Measurements from ENCODE around the gene GRM3. TPM values are rescaled to one million over a fixed set of nuclear protein-coding genes. Genes with fewer than 3 reads are reported as not detected.

The GRM3 gene
- total and polyA plus RNA-seq, 5 donors from 2014 or later, result not detected

DNA sequence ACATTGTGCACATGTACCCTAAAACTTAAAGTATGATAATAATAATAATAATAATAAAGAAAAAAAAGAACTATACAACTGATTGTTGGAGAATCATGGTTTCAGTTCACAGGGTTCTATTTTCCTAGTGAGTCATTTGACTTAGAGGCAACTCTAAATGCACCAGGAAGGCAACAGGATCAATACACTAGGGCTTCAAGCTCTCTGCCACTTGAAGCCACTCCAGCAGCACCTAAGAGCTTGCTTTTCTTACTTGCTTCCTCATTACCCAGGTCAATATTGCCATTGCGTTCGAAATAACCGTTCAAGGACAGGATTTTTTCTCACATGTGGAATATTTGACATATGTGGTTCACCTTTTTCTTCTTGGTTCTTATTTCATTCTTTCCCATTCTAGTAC lies 189.7 kb downstream of the GRM3 start:
- Histone ChIP-seq H3K27ac (ENCODE audit: insufficient read depth, low read length, poor library complexity, severe bottlenecking) (no peak overlapping the region), H3K9me3 (ENCODE audit: control insufficient read depth in 2 of 2, low read length in 2 of 2) (no peaks in the 10 kb centered on the region), H3K4me1 (ENCODE audit: control insufficient read depth, insufficient read depth, low read length, poor library complexity, severe bottlenecking) (no peaks in the 10 kb centered on the region), H3K4me3 (ENCODE audit: low read depth, low read length) (no peak overlapping the region), H3K27me3 (ENCODE audit: control insufficient read depth, insufficient read depth, low read length) (no peaks in the 10 kb centered on the region), H3K36me3 (ENCODE audit: control insufficient read depth, insufficient read depth, low read length) (no peaks in the 10 kb centered on the region)
- Mint-ChIP-seq H3K9me3 (peaks cover 0 to 2% (median 0%) of the 10 kb centered on the region in 7 donors), H3K36me3 (no peaks in the 10 kb centered on the region), H3K27me3 (no peaks in the 10 kb centered on the region), H3K4me3 (no peak overlapping the region), H3K4me1 (peaks cover 0 to 3% (median 0%) of the 10 kb centered on the region in 4 donors), H3K27ac (no peak overlapping the region)
- DNase-seq (no peak), ATAC-seq (ENCODE audit: low read depth in 2 of 2) (no peak)

DNA sequence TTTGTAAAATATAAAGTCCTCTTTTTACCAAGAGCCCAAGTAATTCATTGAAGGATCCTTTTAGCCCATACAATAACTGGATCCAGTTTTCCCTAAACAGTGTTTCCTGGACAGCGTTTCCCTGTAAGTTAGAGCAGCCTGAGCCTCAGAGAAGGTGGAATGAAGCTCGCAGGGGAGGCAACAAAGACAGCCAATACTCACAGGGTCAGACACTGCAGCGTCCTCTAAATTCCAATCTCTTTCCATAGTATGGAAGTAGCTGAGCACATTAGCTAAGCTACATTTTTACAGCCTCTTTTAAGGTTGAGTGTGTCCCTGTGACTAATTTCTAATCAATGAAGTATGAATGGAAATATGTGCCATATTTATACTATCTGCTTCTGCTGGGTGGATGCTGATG lies 193.5 kb downstream of the GRM3 start:
- ATAC-seq (ENCODE audit: low read depth in 2 of 2) (no peak), DNase-seq (no peak)
- H3K27me3 ChIP-seq (ENCODE audit: control insufficient read depth, insufficient read depth, low read length), result no peaks in the 10 kb centered on the region
- H3K4me3 Mint-ChIP-seq, result no peak overlapping the region
- no peaks in the 10 kb centered on the region for H3K36me3 ChIP-seq (ENCODE audit: control insufficient read depth, insufficient read depth, low read length)
- no peaks in the 10 kb centered on the region for H3K27me3 Mint-ChIP-seq
- H3K9me3 Mint-ChIP-seq, result peaks cover 0 to 4% (median 0%) of the 10 kb centered on the region in 7 donors
- H3K4me3 ChIP-seq (ENCODE audit: low read depth, low read length), result no peak overlapping the region
- no peaks in the 10 kb centered on the region for H3K4me1 ChIP-seq (ENCODE audit: control insufficient read depth, insufficient read depth, low read length, poor library complexity, severe bottlenecking)
- no peak overlapping the region for H3K27ac Mint-ChIP-seq
- H3K36me3 Mint-ChIP-seq, result no peaks in the 10 kb centered on the region
- no peak overlapping the region for H3K27ac ChIP-seq (ENCODE audit: insufficient read depth, low read length, poor library complexity, severe bottlenecking)
- no peaks in the 10 kb centered on the region for H3K9me3 ChIP-seq (ENCODE audit: control insufficient read depth in 2 of 2, low read length in 2 of 2)
- no peaks in the 10 kb centered on the region for H3K4me1 Mint-ChIP-seq

DNA sequence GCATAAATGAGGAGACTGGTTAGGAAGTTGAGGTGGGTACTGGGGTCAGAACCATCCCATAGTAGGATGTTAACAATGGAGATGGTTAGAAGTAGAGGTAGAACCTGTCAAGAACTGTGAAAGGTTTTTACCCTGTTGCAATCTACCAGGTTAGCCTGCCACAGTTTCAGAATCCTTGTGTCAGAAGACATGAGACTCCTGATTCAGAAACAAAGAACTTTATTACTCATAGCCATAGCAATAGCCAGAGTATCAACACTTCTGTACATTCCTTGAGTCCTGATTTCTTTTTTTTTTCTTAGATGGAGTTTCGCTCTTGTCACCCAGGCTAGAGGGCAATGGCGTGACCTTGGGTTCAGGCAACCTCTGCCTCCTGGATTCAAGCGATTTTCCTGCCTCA lies 200.9 kb downstream of the GRM3 start:
- H3K27me3 Mint-ChIP-seq, result no peaks in the 10 kb centered on the region
- no peaks in the 10 kb centered on the region for H3K36me3 Mint-ChIP-seq
- no peak overlapping the region for H3K27ac Mint-ChIP-seq
- no peaks in the 10 kb centered on the region for H3K9me3 ChIP-seq (ENCODE audit: control insufficient read depth in 2 of 2, low read length in 2 of 2)
- H3K9me3 Mint-ChIP-seq, result peaks cover 0 to 6% (median 0%) of the 10 kb centered on the region in 7 donors
- H3K27ac ChIP-seq (ENCODE audit: insufficient read depth, low read length, poor library complexity, severe bottlenecking), result no peak overlapping the region
- no peaks in the 10 kb centered on the region for H3K4me1 Mint-ChIP-seq
- DNase-seq (no peak), ATAC-seq (ENCODE audit: low read depth in 2 of 2) (no peak)
- no peaks in the 10 kb centered on the region for H3K36me3 ChIP-seq (ENCODE audit: control insufficient read depth, insufficient read depth, low read length)
- H3K4me3 ChIP-seq (ENCODE audit: low read depth, low read length), result no peak overlapping the region
- no peaks in the 10 kb centered on the region for H3K27me3 ChIP-seq (ENCODE audit: control insufficient read depth, insufficient read depth, low read length)
- H3K4me3 Mint-ChIP-seq, result no peak overlapping the region
- H3K4me1 ChIP-seq (ENCODE audit: control insufficient read depth, insufficient read depth, low read length, poor library complexity, severe bottlenecking), result no peaks in the 10 kb centered on the region

DNA sequence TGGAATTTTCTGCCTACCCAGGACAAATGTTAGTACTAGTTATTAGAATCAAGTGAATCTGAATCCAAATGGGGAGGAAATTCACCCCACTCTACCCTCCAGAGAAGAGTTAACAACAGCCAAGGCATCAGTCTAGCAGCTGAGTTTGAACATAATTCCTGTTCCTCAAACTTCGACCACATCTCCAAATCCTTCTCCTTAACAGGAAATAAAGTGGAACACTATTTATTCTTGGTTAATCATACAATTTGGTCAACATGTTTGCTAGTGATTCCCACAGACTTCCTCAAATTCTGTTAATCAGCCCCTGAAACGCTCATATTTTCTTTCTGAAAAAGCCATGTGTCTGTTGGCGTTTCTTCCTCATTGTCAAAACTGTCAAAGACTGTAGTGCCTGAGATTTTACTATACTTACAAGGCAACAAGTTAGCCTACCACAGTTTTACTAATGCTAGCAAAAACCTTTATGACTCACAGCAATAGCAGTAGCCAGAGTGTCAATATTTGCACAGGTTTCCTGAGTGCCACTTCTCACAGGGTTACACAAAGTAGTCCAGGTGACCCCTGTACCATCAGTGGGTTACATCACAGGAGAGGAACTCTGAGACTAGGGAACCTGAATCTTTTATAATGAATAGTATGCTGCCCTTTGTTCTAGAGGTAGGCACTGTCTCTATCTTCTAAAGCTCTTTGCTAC lies 202.9 kb downstream of the GRM3 start:
- H3K36me3 ChIP-seq (ENCODE audit: control insufficient read depth, insufficient read depth, low read length), result no peaks in the 10 kb centered on the region
- no peak overlapping the region for H3K4me3 ChIP-seq (ENCODE audit: low read depth, low read length)
- H3K9me3 Mint-ChIP-seq, result peaks cover 0 to 6% (median 0%) of the 10 kb centered on the region in 7 donors
- no peaks in the 10 kb centered on the region for H3K27me3 ChIP-seq (ENCODE audit: control insufficient read depth, insufficient read depth, low read length)
- H3K27ac ChIP-seq (ENCODE audit: insufficient read depth, low read length, poor library complexity, severe bottlenecking), result no peak overlapping the region
- H3K4me1 ChIP-seq (ENCODE audit: control insufficient read depth, insufficient read depth, low read length, poor library complexity, severe bottlenecking), result no peaks in the 10 kb centered on the region
- DNase-seq, result no peak
- no peak for ATAC-seq (ENCODE audit: low read depth in 2 of 2)
- no peaks in the 10 kb centered on the region for H3K36me3 Mint-ChIP-seq
- H3K27ac Mint-ChIP-seq, result no peak overlapping the region
- H3K4me1 Mint-ChIP-seq, result no peaks in the 10 kb centered on the region
- H3K4me3 Mint-ChIP-seq, result no peak overlapping the region
- no peaks in the 10 kb centered on the region for H3K27me3 Mint-ChIP-seq
- no peaks in the 10 kb centered on the region for H3K9me3 ChIP-seq (ENCODE audit: control insufficient read depth in 2 of 2, low read length in 2 of 2)

DNA sequence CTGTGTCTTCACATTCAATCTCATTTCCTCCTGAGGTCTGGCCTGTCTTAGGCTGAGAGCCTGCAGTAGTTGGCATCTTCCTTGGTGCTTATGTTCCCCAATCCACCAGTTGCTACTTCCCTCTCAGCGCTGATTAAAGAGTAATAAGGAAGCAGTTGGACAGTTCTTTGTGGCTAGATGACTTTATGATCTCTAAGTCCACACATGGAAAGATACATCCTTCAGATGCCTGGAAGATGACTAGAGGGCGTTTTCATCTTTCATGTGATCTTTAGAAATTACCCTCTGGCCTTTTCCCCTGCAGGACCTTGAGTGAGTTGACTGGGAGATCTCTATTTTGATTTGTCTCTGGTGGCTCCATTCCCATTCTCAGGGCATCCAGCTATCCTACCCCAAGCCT lies 204.5 kb downstream of the GRM3 start:
- H3K27me3 ChIP-seq (ENCODE audit: control insufficient read depth, insufficient read depth, low read length), result no peaks in the 10 kb centered on the region
- no peak overlapping the region for H3K27ac ChIP-seq (ENCODE audit: insufficient read depth, low read length, poor library complexity, severe bottlenecking)
- Mint-ChIP-seq H3K27ac (no peak overlapping the region), H3K4me1 (no peaks in the 10 kb centered on the region), H3K27me3 (no peaks in the 10 kb centered on the region), H3K36me3 (no peaks in the 10 kb centered on the region), H3K9me3 (peaks cover 0 to 2% (median 0%) of the 10 kb centered on the region in 7 donors), H3K4me3 (no peak overlapping the region)
- no peak overlapping the region for H3K4me3 ChIP-seq (ENCODE audit: low read depth, low read length)
- ATAC-seq (ENCODE audit: low read depth in 2 of 2) (no peak), DNase-seq (no peak)
- H3K36me3 ChIP-seq (ENCODE audit: control insufficient read depth, insufficient read depth, low read length), result no peaks in the 10 kb centered on the region
- H3K9me3 ChIP-seq (ENCODE audit: control insufficient read depth in 2 of 2, low read length in 2 of 2), result no peaks in the 10 kb centered on the region
- no peaks in the 10 kb centered on the region for H3K4me1 ChIP-seq (ENCODE audit: control insufficient read depth, insufficient read depth, low read length, poor library complexity, severe bottlenecking)

DNA sequence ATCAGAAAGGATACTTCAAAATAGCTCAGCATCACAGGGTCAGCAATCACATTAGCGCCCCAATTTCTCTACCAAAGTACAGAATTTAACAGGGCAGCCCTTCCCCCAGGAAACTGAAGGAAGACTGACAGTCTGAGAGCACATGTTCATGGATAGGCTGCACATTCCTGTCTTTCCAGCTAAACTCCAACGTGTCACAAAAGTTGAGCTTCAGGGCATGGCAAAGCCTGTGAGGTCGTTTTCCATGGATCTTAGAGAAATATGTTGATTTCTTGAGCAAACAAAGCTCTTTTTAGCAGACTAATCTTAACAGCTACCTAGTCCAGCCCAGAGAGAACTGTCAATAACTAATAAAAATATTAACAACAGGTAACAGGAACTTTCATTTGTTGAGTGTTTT lies 207.9 kb downstream of the GRM3 start:
- Mint-ChIP-seq H3K9me3 (peaks cover 0 to 2% (median 0%) of the 10 kb centered on the region in 7 donors), H3K4me1 (no peaks in the 10 kb centered on the region), H3K4me3 (no peak overlapping the region), H3K27ac (no peak overlapping the region), H3K36me3 (no peaks in the 10 kb centered on the region), H3K27me3 (no peaks in the 10 kb centered on the region)
- Histone ChIP-seq H3K27ac (ENCODE audit: insufficient read depth, low read length, poor library complexity, severe bottlenecking) (no peak overlapping the region), H3K4me3 (ENCODE audit: low read depth, low read length) (no peak overlapping the region), H3K27me3 (ENCODE audit: control insufficient read depth, insufficient read depth, low read length) (no peaks in the 10 kb centered on the region), H3K9me3 (ENCODE audit: control insufficient read depth in 2 of 2, low read length in 2 of 2) (no peaks in the 10 kb centered on the region), H3K36me3 (ENCODE audit: control insufficient read depth, insufficient read depth, low read length) (no peaks in the 10 kb centered on the region), H3K4me1 (ENCODE audit: control insufficient read depth, insufficient read depth, low read length, poor library complexity, severe bottlenecking) (no peaks in the 10 kb centered on the region)
- no peak for DNase-seq
- ATAC-seq (ENCODE audit: low read depth in 2 of 2), result no peak

DNA sequence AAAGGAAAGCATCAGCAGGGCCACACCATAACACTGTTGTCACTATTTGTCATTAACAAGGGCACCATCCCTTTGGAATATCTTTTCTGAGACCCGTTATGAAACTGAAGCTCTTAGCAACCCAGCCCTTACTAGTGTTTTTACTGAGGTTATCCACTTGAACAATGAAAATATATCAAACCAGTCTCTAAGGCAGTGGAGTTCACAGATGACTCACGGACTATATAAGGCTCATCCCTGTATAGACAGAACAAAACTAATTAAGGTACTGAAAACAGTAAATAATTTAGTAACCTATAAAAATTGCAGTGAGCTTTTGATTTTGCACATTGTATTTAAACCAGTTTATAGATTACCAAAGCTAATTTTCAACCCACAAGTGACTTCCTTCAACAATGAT lies 219.7 kb downstream of the GRM3 start:
- Histone ChIP-seq H3K4me1 (ENCODE audit: control insufficient read depth, insufficient read depth, low read length, poor library complexity, severe bottlenecking) (no peaks in the 10 kb centered on the region), H3K27me3 (ENCODE audit: control insufficient read depth, insufficient read depth, low read length) (no peaks in the 10 kb centered on the region), H3K36me3 (ENCODE audit: control insufficient read depth, insufficient read depth, low read length) (no peaks in the 10 kb centered on the region), H3K4me3 (ENCODE audit: low read depth, low read length) (no peak overlapping the region), H3K27ac (ENCODE audit: insufficient read depth, low read length, poor library complexity, severe bottlenecking) (no peak overlapping the region), H3K9me3 (ENCODE audit: control insufficient read depth in 2 of 2, low read length in 2 of 2) (no peaks in the 10 kb centered on the region)
- no peaks in the 10 kb centered on the region for H3K36me3 Mint-ChIP-seq
- H3K27ac Mint-ChIP-seq, result no peak overlapping the region
- no peaks in the 10 kb centered on the region for H3K4me1 Mint-ChIP-seq
- H3K4me3 Mint-ChIP-seq, result no peak overlapping the region
- no peak for DNase-seq
- ATAC-seq (ENCODE audit: low read depth in 2 of 2), result no peak
- no peaks in the 10 kb centered on the region for H3K27me3 Mint-ChIP-seq
- H3K9me3 Mint-ChIP-seq, result peaks cover 0 to 4% (median 0%) of the 10 kb centered on the region in 7 donors

DNA sequence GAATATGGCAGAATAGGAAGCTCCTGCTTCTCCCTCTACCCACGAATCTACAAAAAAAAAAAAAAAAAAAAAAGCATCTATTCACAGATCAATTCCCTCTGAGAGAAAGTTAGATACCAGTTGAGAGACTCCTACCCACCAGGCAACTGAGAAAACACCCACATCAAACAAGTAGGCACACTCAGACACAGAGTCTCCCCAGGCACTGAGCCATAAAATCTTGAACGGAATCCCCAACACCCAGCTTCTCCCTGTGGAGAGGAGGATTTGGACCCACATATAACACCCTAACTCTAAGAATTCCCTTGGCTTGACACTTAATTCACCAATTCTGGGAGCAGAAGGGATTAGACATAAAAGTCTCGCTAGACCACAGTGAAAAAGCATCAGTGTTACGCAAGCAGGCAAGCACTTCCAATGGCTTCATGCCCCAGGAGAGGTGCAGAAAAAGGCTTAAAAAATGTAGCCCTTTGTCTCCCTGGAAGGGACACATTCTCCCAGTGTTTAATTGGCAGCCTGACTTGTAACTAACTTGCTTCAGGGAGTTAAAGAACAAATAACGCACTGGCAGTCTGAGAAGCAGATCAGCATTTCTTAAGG lies 223.6 kb downstream of the GRM3 start:
- ATAC-seq (ENCODE audit: low read depth in 2 of 2) (no peak), DNase-seq (no peak)
- no peak overlapping the region for H3K4me3 Mint-ChIP-seq
- peaks cover 0 to 7% (median 2%) of the 10 kb centered on the region in 7 donors for H3K9me3 Mint-ChIP-seq
- no peaks in the 10 kb centered on the region for H3K36me3 ChIP-seq (ENCODE audit: control insufficient read depth, insufficient read depth, low read length)
- H3K27me3 ChIP-seq (ENCODE audit: control insufficient read depth, insufficient read depth, low read length), result no peaks in the 10 kb centered on the region
- no peaks in the 10 kb centered on the region for H3K4me1 ChIP-seq (ENCODE audit: control insufficient read depth, insufficient read depth, low read length, poor library complexity, severe bottlenecking)
- no peak overlapping the region for H3K27ac Mint-ChIP-seq
- H3K9me3 ChIP-seq (ENCODE audit: control insufficient read depth in 2 of 2, low read length in 2 of 2), result no peaks in the 10 kb centered on the region
- H3K4me1 Mint-ChIP-seq, result no peaks in the 10 kb centered on the region
- H3K27me3 Mint-ChIP-seq, result no peaks in the 10 kb centered on the region
- no peak overlapping the region for H3K27ac ChIP-seq (ENCODE audit: insufficient read depth, low read length, poor library complexity, severe bottlenecking)
- no peaks in the 10 kb centered on the region for H3K36me3 Mint-ChIP-seq
- H3K4me3 ChIP-seq (ENCODE audit: low read depth, low read length), result no peak overlapping the region

All from CD4-positive, CD25-positive, alpha-beta regulatory T cell (primary cell).